GM18519 (cell line): Measurements from ENCODE around the gene POLR3H.

ENCODE experiments used
- ATAC-seq: cut with Tn5 transposase; IDR thresholded peaks from one replicate; pipeline ENCODE4 v1.9.1; 2021; ENCODE audit warnings: mild to moderate bottlenecking, moderate library complexity; ENCODE audit not compliant: unreplicated experiment, low FRiP score

Gene POLR3H

DNA sequence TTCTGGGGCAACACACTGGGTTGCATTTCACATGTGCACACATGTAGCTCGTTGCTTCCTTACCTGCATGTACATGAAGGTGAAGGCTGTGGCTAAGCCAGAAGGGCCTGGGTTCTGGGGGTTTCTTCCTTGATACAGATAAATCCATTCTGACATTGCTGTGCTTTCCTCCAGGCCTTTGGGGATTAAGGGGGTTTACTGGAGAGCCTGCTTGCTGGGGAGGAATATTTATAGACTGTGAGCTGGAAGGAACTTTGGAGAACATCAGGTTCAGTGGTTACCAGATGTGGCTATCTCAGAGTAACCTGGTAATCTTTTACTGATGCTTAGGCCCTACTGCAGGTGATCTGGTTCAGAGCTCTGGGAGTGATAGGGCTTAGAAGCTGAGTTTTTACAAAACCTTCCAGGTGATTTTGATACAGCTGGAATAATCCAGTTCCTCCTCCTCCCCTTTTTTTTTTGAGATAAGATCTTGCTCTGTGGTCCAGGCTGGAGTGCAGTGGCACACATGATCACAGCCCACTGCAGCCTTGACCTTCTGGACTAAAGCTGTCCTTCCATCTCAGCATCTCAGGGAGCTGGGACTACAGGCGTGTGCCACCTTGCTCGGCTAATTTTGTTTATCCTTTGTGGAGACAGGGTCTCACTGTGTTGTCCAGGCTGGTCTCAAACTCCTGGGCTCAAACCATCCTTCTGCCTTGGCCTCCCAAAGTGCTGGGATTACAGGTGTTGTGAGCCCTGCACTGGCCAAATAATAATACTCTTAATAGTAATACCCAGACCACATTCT lies 55.5 kb downstream of the POLR3H start:
- ATAC-seq, result no peak

DNA sequence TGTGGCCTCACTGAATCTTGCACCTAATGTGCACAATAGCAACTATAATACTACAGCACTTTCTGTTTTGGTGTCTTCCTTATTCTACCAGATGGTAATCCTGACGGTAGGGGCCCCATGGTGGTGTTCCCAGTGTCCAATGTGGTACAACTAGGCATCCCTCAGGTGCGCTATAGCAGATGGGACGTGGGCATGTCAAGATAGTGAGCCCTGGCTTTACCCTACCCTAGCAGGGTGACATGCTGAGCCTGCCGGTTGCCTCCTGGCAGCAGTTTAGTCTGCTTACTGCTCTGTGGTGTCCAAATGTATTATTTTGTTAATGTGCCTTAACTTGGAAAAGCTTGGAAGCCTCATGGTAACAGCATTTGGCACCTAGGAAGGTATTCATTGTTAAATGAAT lies 56.2 kb downstream of the POLR3H start:
- no peak for ATAC-seq

DNA sequence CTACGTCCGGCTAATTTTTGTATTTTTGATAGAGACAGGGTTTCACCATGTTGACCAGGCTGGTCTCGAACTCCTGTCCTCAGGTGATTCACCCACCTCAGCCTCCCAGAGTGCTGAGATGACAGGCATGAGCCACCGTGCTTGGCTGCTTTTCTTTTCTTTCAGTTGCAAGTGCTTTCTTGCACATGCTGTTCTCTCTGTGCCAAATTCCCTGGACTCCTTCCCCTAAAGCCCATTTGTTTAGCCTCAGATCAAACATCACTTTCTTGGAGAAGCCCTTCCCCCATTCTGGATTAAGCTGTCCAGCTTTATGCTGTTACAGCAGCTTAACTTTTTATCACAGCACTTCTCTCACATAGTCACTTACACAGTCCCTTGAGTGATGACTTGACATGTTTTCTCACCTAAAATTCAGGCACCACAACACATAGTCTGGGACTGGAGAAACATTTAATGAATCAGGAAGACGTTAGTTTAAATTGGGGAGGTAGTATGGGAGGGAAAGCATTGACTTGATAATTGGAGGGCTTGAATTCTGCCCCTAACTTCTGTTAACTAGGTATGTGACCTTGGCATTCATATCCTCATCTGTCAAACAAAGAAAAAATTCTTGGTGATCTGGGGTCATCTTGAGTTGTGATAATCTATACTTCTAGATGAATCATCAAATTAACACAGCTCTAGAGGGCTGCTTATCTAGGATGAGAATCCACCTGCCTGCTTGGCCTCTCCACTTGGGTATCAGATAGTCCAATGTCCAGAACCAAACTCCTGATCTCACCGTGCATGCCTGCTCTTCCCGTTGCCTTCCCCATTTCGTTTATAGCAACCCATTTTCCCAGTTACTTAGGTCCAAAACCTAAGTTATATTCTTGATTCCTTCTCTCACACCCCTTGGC lies 57.0 kb downstream of the POLR3H start:
- no peak for ATAC-seq

DNA sequence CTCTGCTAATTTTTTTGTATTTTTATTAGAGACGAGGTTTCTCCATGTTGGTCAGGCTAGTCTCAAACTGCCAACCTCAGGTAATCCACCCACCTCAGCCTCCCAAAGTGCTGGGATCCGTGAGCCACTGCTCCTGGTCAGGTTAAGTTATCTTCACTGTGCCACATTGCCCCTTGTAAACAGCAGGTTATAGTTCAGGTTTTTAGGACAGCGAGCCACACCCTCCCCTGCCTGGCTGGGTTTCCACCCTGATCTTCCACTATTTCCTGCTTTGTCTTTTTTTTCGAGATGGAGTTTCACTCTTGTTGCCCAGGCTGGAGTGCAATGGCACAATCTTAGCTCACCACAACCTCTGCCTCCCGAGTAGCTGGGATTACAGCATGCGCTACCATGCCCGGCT lies 59.2 kb downstream of the POLR3H start:
- no peak for ATAC-seq

DNA sequence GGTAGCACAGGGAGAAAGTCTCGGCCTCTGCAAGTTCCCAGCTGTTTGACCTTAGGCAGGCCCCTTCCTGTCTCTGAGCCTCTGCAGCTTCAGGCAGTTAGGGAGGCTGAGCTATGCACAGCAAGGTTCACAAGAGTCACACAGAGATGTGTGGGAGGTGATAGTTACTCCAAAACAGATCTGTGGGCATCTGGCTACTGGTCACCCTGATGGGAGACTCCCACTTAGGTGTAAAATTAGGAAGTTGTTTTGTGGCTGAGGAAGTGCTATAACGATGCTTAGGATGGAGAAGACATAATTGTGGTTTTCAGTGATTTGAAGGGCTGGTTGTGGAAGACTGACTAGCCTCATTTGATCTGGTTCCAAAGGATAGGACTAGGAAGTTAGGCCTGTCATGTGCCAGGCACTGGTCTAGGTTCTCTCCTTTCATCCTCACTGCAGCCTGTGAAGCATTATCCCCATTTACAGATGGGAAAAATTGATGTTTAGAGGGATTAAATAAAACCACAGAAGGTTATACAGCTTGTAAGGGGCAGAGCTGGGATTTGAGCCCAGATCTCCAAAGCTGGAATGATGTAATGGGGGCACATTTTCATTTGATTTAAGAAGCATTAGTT lies 61.8 kb downstream of the POLR3H start:
- ATAC-seq, result no peak

DNA sequence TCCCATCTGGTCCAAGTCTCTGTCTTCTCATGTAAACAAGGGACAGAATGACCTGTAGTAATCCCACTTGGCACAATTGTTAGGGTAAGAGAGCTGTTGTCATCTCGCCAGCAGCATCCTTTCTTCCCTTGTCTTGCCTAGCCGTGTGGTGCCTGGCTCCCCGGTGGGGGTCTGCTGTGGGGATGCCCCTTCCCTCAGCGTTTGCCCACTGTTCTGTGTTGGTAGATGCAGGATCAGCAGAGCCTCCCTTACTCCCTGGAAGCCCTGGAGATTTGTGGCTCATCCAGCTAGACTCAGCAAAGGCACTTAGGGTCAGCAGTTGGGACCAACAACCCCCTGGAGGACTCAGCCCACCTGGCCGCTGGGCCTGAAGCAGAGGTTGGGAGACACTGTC lies 62.3 kb downstream of the POLR3H start:
- ATAC-seq, result no peak

DNA sequence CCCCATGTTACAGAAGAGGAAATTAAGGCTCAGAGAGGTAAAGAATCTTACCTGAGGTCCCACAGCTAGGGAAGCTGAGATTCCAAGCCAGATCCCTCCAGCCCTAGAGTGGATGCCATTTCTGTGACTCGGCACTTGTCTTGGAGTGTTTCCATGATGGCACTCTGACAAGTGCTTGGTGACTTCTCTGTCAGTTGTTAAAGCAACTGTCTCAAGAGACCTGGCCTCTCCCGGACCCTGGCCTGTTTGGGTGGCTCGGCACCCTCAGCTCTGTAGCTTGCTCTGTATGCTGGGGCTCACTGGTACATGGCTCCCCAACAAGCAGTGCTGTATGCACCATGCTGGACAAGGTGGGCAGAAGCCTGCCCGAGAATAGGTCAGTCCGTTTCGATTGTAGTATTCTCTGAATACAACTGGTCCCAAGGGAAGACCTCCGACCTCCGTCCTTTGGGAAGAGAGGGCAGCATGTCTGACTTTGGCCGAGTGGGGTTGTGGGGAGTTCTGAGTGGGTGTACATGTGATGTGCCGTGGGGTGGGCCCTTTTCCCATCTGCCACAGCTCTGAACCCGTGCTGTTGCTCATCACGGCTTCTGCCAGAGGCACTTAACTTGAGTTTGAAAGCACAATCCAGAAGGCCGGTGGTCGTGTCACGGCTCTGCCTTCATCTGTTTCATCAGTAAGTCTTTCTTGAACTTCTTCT lies 63.0 kb downstream of the POLR3H start:
- ATAC-seq, result no peak

DNA sequence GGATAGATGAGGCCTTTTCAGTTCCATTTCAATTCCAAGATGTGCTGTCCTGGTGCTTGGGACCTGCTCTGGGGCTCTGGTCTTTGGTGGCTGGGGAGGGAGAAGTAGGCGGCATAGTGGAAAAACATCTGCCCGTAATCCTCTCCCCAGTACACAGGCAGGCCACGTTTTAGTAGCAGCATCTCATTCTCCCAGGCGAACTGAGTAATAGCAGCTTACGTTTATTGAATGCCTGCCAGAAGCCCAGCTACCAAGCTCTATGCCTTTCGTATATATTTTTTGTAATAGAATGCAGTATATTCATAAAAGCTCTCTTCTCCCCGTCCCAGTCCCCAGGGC lies 63.9 kb downstream of the POLR3H start:
- ATAC-seq, result no peak

DNA sequence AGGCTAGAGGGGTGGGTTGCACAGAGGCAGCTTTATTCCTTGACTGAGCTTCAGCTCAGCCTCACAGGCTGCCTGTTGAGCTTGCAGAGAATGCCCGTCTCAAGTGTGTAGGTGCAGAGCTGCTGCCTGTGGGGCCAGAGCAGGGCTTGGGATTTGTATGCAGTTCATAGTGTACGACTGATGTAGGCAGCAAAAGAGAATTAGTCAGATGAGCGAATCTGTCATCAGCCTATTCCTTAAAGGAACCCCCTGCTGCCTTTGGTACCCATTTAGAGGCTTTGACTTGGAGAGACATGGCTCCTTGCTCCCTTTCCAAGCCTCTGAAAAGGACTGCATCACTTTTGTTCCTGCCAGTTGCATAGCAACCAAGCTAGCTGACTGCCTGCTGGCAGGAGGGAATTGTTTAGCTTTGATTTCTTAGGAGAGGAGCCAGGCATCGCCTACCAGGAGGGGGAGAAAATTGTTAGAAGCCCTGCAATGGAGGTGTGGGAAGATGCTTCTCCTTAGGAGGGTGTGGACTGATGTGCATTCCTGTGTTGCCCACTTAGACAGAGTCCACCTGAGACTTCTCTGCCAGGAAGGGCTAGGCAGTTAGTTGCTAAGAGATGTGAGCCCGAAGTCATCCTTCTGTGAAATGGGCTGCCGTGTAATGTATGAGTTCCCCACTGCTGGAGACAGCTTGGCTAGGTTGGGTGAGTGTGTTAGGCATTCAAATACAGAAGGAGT lies 64.4 kb downstream of the POLR3H start:
- no peak for ATAC-seq

DNA sequence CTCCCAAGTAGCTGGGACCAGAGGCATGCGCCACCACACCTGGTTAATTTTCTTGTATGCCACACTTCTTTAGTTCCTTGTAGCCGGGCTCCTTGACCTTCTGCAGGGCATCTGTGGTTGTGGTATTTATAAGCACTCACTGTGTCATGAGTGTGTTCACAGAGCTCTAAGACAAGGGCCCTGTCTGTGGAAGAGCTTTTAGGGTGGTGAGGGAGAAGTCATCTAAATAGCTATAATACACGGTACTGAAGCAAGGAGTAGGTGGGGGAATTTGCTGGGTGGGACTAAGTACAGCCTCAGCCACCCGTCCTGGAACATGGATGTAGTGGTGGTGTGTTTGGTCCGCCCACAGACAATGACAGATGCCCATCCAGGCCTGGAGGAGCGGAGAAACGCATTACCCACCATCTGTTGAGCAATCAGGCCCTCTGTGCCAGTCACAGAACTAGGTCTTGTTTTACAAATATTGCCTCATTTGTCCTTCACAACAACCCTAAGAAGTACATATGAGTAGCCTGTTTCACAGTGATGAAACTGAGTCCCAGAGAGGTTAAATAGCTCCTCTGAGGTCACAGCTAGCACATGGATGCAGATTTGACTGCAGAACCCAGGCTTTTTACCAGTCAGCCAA lies 65.3 kb downstream of the POLR3H start:
- no peak for ATAC-seq

DNA sequence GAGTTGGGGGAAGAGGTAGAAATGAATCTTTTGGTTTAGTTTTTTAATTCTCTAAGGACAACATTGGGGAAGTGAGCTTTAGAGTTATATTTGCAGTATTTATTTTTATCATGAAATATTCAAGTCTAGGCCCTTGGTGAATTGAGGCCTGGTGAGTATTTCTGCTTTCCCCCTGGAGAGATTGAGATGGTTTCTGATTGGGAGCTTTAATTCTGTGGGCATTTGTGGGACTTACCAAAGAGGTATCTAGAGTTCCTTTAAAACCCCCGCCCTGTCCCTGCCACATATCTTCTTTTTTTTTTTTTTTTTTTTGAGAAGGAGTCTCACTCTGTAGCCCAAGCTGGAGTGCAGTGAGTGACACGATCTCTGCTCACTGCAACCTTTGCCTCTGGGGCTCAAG lies 65.8 kb downstream of the POLR3H start:
- no peak for ATAC-seq
